B cell (primary cell): ENCODE results near the gene PITRM1. TPM values are rescaled to one million over a fixed set of nuclear protein-coding genes. Genes with fewer than 3 reads are reported as not detected.

Experiments used
- ATAC-seq: fragments of 200-7000 bp; cut with Tn5 transposase; one replicate; pipeline ENCODE4 v1.10.0; 2021; ENCODE audit warnings: low read depth, mild to moderate bottlenecking, moderate number of reproducible peaks, moderate library complexity
- CTCF ChIA-PET: fragments of 350-600 bp; sonication (Branson Sonifier 250); formaldehyde crosslinking; loops from one replicate; lab custom pipeline; 2021; ENCODE audit warnings: antibody characterized with exemption, inconsistent platforms; lab: Charles Lee
- POLR2A ChIA-PET: fragments of 350-600 bp; sonication (Branson Sonifier 250); formaldehyde crosslinking; loops from one replicate; lab custom pipeline; 2021; ENCODE audit warnings: antibody characterized with exemption; lab: Charles Lee
- DNase-seq: peaks from one replicate; pipeline ENCODE4 v3.0.0; 2013
- H2AFZ ChIP-seq: 2 replicates; pipeline ENCODE4 v1.6.1; 2012; ENCODE audit warnings: mild to moderate bottlenecking, low read depth, low read length; ENCODE audit not compliant: insufficient read depth, poor library complexity, severe bottlenecking
- H3K27ac ChIP-seq, 2 donors: 1 replicate in 1 of 2; 2 replicates in 1 of 2; pipeline ENCODE4 v1.5.1; 2012 to 2013; ENCODE audit warnings: low read length in 2 of 2, mild to moderate bottlenecking in 2 of 2, moderate library complexity in 1 of 2
- H3K27me3 ChIP-seq, 4 experiments: fragments of 200-600 bp in 1 of 4; sonication (generic) in 1 of 4; replicated peaks in 1 of 4; 1 replicate in 2 of 4; 2 replicates in 2 of 4; pipeline versions ENCODE4 v1.6.1 to v1.7.0; 2013 to 2016; ENCODE audit warnings: low read length in 3 of 4, mild to moderate bottlenecking in 2 of 4, mixed read lengths in 1 of 4, moderate library complexity in 1 of 4; ENCODE audit not compliant: insufficient read depth in 4 of 4, control insufficient read depth in 3 of 4; ENCODE audit errors: control extremely low read depth in 1 of 4
- H3K36me3 ChIP-seq, 2 experiments: replicated peaks in 1 of 2; 1 replicate in 1 of 2; 2 replicates in 1 of 2; pipeline versions ENCODE4 v1.6.1 to v1.7.1; 2013; ENCODE audit warnings: low read length in 1 of 2; ENCODE audit not compliant: insufficient read depth in 2 of 2, control insufficient read depth in 1 of 2; ENCODE audit errors: control extremely low read depth in 1 of 2, extremely low read depth in 1 of 2
- H3K4me1 ChIP-seq, 2 donors: fragments of 200-600 bp in 1 of 2; sonication (generic) in 1 of 2; 1 replicate in 1 of 2; 2 replicates in 1 of 2; pipeline versions ENCODE4 v1.5.1 to v1.6.1; 2013 to 2017; ENCODE audit warnings: low read length in 2 of 2; ENCODE audit not compliant: control insufficient read depth in 2 of 2, insufficient read depth in 2 of 2
- H3K4me2 ChIP-seq: replicated peaks from 2 replicates; pipeline ENCODE3; 2012; ENCODE audit warnings: mild to moderate bottlenecking, low read depth, low read length; ENCODE audit not compliant: poor library complexity, severe bottlenecking
- H3K4me3 ChIP-seq, 5 experiments: fragments of 200-600 bp in 1 of 5; sonication (generic) in 1 of 5; 1 replicate in 3 of 5; 2 replicates in 2 of 5; pipeline versions ENCODE4 v1.5.1 to v1.7.0; 2011 to 2016; ENCODE audit warnings: low read length in 4 of 5, mild to moderate bottlenecking in 4 of 5, low read depth in 2 of 5, control low read depth in 1 of 5, moderate library complexity in 1 of 5; ENCODE audit not compliant: insufficient read depth in 1 of 5; ENCODE audit errors: control extremely low read depth in 1 of 5, extremely low read depth in 1 of 5
- H3K79me2 ChIP-seq: fragments of 200-600 bp; sonication (generic); one replicate; pipeline ENCODE4 v1.6.0; 2016; ENCODE audit warnings: low read length; ENCODE audit not compliant: control insufficient read depth, insufficient read depth
- H3K9ac ChIP-seq: fragments of 200-600 bp; sonication (generic); 2 replicates; pipeline ENCODE4 v1.6.1; 2017; ENCODE audit warnings: mild to moderate bottlenecking, low read length, moderate library complexity
- H3K9me3 ChIP-seq, 3 donors: one replicate each; pipeline versions ENCODE4 v1.6.1 to v1.7.1; 2013; ENCODE audit warnings: low read length in 2 of 3; ENCODE audit not compliant: control insufficient read depth in 2 of 3, insufficient read depth in 1 of 3; ENCODE audit errors: control extremely low read depth in 1 of 3
- H4K20me1 ChIP-seq: 2 replicates; pipeline ENCODE4 v1.6.0; 2012; ENCODE audit warnings: mild to moderate bottlenecking, low read length; ENCODE audit not compliant: insufficient read depth, control insufficient read depth, poor library complexity, severe bottlenecking
- H3K27ac Mint-ChIP-seq: one replicate; pipeline ENCODE4 v1.8.0; 2021; ENCODE audit warnings: mixed read lengths
- H3K27me3 Mint-ChIP-seq: one replicate; pipeline ENCODE4 v1.8.0; 2021; ENCODE audit warnings: mixed read lengths
- H3K4me1 Mint-ChIP-seq: one replicate; pipeline ENCODE4 v1.8.0; 2021; ENCODE audit warnings: mixed read lengths
- H3K4me3 Mint-ChIP-seq: one replicate; pipeline ENCODE4 v1.8.0; 2021; ENCODE audit warnings: mixed read lengths
- H3K9me3 Mint-ChIP-seq: one replicate; pipeline ENCODE4 v1.8.0; 2022; ENCODE audit warnings: mixed read lengths; ENCODE audit not compliant: insufficient read depth
- CTCF ChIP-seq: fragments of 200-600 bp; IDR thresholded peaks from one replicate; pipeline ENCODE4 v1.8.0; 2022; ENCODE audit warnings: antibody characterized with exemption, mild to moderate bottlenecking
- WGBS: methylation state at CpG from one replicate; pipeline ENCODE4 v1.1.5; 2013; ENCODE audit warnings: missing lambda C conversion rate; ENCODE audit not compliant: insufficient coverage; 5-methylcytosine and 5-hydroxymethylcytosine counted together
- intact Hi-C: fragments of 100-400 bp; cut with micrococcal nuclease; formaldehyde crosslinking; loops from one replicate; pipeline ENCODE4 v1.10.0; 2022
- polyA plus RNA-seq: library from polyadenylated mRNA; depleted of rRNA; stranded (reverse); fragments of >200 nt; gene quantifications from 2 replicates; pipeline ENCODE4 v1.2.3, GENCODE V29; 2012
- total RNA-seq, 2 donors: library from RNA; stranded (reverse); fragments of 120-200 nt in 1 of 2; gene quantifications; 1 replicate in 1 of 2; 2 replicates in 1 of 2; pipeline versions ENCODE4 v1.2.3 to v1.2.4, GENCODE V29; 2013 to 2022

Gene PITRM1
- total and polyA plus RNA-seq, 2 donors (not counting 1 experiment from before 2014, with no cell fraction given), result 50.7 to 71.1 TPM

DNA sequence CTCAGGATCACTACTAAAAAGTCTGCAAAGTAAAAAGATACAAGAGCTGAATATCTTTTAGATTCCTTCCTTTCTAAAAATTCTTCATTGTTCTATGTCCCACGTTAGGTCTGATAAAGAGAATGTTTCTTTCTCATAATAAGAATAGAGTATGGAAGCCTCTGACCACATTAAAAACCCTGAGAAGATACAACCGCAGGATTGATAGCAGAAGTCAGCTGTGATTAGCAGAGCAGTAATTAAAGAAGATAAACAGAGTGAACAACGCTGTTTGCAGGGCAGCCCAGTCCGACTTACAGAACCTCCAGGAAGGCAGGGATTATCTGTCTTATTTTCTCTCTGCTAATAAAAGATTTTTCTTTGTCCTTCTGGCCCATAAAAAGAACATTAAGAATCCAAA, 31.4 kb upstream of the PITRM1 start:
- no CpG with 5 or more reads among the region's 4 CpGs for WGBS
- CTCF ChIA-PET, result interaction anchor here (0.6 to 1.6 kb wide), 4 partner anchors 9 to 343 kb away, joined by 3 to 4 read pairs (median 3); no protein-coding TSS in a partner anchor
- intact Hi-C loops, result no loop called here

More for the DNA sequence above, 31.4 kb upstream of the PITRM1 start:
- H3K9me3 Mint-ChIP-seq, result no peaks in the 10 kb centered on the region
- Histone ChIP-seq H3K27me3 (peaks cover 0 to 17% (median 1%) of the 10 kb centered on the region in 4 experiments), H3K36me3 (no peaks in the 10 kb centered on the region), H4K20me1 (no peaks in the 10 kb centered on the region), H3K4me2 (no peak overlapping the region), H3K79me2 (no peaks in the 10 kb centered on the region), H3K4me1 (peaks cover 0 to 11% of the 10 kb centered on the region in 2 donors), H3K9me3 (peaks cover 0 to 2% (median 0%) of the 10 kb centered on the region in 3 donors), H3K4me3 (no peak overlapping the region), H2AFZ (no peak overlapping the region), H3K9ac (no peak overlapping the region), H3K27ac (no peak overlapping the region)
- peaks cover 11% of the 10 kb centered on the region for H3K4me1 Mint-ChIP-seq
- ATAC-seq (no peak), DNase-seq (no peak)
- H3K27ac Mint-ChIP-seq, result no peak overlapping the region
- POLR2A ChIA-PET, result no interaction called here
- H3K27me3 Mint-ChIP-seq, result peaks cover 45% of the 10 kb centered on the region
- no peak for TF ChIP-seq CTCF
- no peak overlapping the region for H3K4me3 Mint-ChIP-seq
